Measurements from ENCODE around the gene ATP6AP2.
"Not testable (repeated sequence)": the region's sequence is repeated elsewhere in the genome, so short reads cannot be mapped to it uniquely, and the experiment has no call there.

Gene ATP6AP2

GRCh38 chrX:40580537-40581335, at the start of gene ATP6AP2:
ATP6AP2 (plus strand) TSS chrX:40580970; CDS start chrX:40581066, 96 bp downstream.
- peak; percentile 79 for DNase-seq (ENCODE audit: low spot score)

GRCh38 chrX:40531056-40531826, 49.5 kb upstream of the ATP6AP2 start:
- no peak for DNase-seq (ENCODE audit: low spot score)

GRCh38 chrX:40537310-40537709, 43.5 kb upstream of the ATP6AP2 start:
- DNase-seq (ENCODE audit: low spot score), result no peak

GRCh38 chrX:40538406-40538805, 42.4 kb upstream of the ATP6AP2 start:
- DNase-seq (ENCODE audit: low spot score), result no peak

GRCh38 chrX:40539214-40540142, 41.3 kb upstream of the ATP6AP2 start:
- DNase-seq (ENCODE audit: low spot score), result no peak

GRCh38 chrX:40542208-40542607, 38.6 kb upstream of the ATP6AP2 start:
- no peak for DNase-seq (ENCODE audit: low spot score)

GRCh38 chrX:40542972-40543371, 37.8 kb upstream of the ATP6AP2 start:
- DNase-seq (ENCODE audit: low spot score), result no peak

- DNase-seq (ENCODE audit: low spot score), result peak; percentile 40
These were observed 37.0 kb upstream of the ATP6AP2 start for GRCh38 chrX:40543661-40544328.

GRCh38 chrX:40544343-40545266, 36.2 kb upstream of the ATP6AP2 start:
- DNase-seq (ENCODE audit: low spot score), result no peak

- no peak for DNase-seq (ENCODE audit: low spot score)
These were observed 33.9 kb upstream of the ATP6AP2 start for GRCh38 chrX:40546870-40547269.

- DNase-seq (ENCODE audit: low spot score), result no peak
These were observed 30.7 kb upstream of the ATP6AP2 start for GRCh38 chrX:40550066-40550465.

- DNase-seq (ENCODE audit: low spot score), result no peak
These were observed 28.0 kb upstream of the ATP6AP2 start for GRCh38 chrX:40552768-40553167.

- no peak for DNase-seq (ENCODE audit: low spot score)
These were observed 22.2 kb upstream of the ATP6AP2 start for GRCh38 chrX:40558590-40558989.

- no peak for DNase-seq (ENCODE audit: low spot score)
These were observed 17.0 kb upstream of the ATP6AP2 start for GRCh38 chrX:40563784-40564183.

- DNase-seq (ENCODE audit: low spot score), result no peak
These were observed 16.3 kb upstream of the ATP6AP2 start for GRCh38 chrX:40564447-40564846.

- no peak for DNase-seq (ENCODE audit: low spot score)
These were observed 10.2 kb upstream of the ATP6AP2 start for GRCh38 chrX:40570346-40571093.

- DNase-seq (ENCODE audit: low spot score), result not testable (repeated sequence)
These were observed 9.6 kb upstream of the ATP6AP2 start for GRCh38 chrX:40571164-40571563.

GRCh38 chrX:40571600-40571999, 9.2 kb upstream of the ATP6AP2 start:
- no peak for DNase-seq (ENCODE audit: low spot score)

- no peak for DNase-seq (ENCODE audit: low spot score)
These were observed 7.0 kb upstream of the ATP6AP2 start for GRCh38 chrX:40573763-40574162.

- not testable (repeated sequence) for DNase-seq (ENCODE audit: low spot score)
These were observed 5.4 kb upstream of the ATP6AP2 start for GRCh38 chrX:40575411-40575810.

Data from kidney capillary endothelial cell (primary cell).